Measurements from ENCODE around the gene WSB1. TPM values are rescaled to one million over a fixed set of nuclear protein-coding genes. Genes with fewer than 3 reads are reported as not detected.
"Not testable (repeated sequence)": the region's sequence is repeated elsewhere in the genome, so short reads cannot be mapped to it uniquely, and the experiment has no call there.

Gene WSB1, protein sequence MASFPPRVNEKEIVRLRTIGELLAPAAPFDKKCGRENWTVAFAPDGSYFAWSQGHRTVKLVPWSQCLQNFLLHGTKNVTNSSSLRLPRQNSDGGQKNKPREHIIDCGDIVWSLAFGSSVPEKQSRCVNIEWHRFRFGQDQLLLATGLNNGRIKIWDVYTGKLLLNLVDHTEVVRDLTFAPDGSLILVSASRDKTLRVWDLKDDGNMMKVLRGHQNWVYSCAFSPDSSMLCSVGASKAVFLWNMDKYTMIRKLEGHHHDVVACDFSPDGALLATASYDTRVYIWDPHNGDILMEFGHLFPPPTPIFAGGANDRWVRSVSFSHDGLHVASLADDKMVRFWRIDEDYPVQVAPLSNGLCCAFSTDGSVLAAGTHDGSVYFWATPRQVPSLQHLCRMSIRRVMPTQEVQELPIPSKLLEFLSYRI
- 10 to 100 TPM; 65.9 to 76.9 (median 73.2) TPM for total RNA-seq

DNA sequence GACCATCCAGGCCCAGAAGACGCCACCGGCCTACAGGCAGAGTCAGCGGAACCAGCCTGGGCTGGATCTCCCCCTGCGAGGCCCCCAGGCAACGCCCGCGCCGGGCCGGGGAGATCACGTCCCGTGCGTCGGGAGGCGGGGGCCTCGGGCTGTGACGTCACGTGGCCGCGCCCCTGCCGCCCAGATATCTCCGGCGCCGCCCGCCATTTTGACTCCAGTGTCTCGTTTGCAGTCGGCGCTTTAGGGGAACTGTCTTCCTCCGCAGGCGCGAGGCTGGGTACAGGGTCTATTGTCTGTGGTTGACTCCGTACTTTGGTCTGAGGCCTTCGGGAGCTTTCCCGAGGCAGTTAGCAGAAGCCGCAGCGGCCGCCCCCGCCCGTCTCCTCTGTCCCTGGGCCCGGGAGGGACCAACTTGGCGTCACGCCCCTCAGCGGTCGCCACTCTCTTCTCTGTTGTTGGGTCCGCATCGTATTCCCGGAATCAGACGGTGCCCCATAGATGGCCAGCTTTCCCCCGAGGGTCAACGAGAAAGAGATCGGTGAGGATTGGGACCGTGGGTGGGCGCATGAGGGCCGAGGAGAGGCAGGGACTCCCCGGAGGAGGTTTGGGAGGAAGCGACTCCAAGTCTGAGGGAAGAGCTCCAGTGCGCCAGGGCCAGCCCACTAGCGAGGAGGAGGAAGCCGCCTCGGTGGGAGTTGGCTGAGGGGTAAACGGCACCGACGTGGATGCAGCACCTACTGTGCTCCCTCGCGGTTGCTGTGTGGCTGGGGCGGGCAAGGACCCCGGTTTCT lies at the start of gene WSB1:
TSS of gene WSB1 (plus strand) at position 217 of the 791 bp plus-strand sequence. CDS start at position 499, 282 bp downstream.
- ATAC-seq: peak; percentile 91 to 92
- Mint-ChIP-seq H3K4me1 (ENCODE audit: low read depth) (peaks cover 38% of the 10 kb centered on the region), H3K9me3 (no peaks in the 10 kb centered on the region), H3K36me3 (ENCODE audit: insufficient read depth) (no peaks in the 10 kb centered on the region), H3K27me3 (ENCODE audit: low read depth) (no peaks in the 10 kb centered on the region), H3K4me3 (peak within 1 kb of the TSS; percentile 98)
- peak; percentile 90 for DNase-seq

DNA sequence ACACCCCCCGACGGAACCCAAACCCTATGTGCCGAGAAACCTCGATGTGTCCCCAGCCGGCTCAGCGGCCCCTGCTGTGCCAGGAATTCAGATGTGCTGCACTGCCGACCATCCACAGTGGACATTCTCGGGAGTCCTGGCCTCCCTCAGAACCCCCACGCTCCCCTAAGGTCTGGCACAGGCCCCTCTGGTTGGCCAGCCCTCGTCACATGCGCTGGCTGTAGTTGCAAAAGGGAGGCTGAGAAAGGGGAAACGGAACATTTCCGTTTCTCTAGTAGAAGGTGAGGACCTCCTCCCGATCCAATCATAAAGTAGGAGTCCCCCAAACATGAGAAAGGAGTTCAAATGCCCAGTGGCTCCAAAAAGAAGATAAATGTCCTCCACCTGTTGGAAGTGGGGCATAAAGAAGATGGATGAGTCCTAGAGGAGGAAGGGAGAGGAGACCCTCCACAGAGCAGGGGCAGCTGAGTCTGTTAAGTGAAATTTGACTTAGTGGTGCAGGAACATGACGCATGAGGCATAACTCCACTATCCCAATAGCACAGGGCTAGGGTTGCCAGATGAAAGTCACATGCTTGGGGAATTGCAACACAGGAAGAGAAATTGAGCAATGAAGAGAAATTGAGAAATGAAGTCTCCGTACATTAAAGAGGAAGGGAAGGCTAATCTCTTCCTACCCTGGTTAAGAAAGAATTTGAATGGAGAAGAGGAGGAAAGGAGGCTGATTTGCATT lies 49.3 kb upstream of the WSB1 start:
- ATAC-seq (no peak), DNase-seq (no peak)
- Mint-ChIP-seq H3K9me3 (no peaks in the 10 kb centered on the region), H3K36me3 (ENCODE audit: insufficient read depth) (no peaks in the 10 kb centered on the region), H3K4me1 (ENCODE audit: low read depth) (peaks cover 3% of the 10 kb centered on the region), H3K27me3 (ENCODE audit: low read depth) (peaks cover 4% of the 10 kb centered on the region), H3K4me3 (no peak overlapping the region)

GRCh38 chr17:27245230-27245696 lies 48.7 kb upstream of the WSB1 start:
- peaks cover 8% of the 10 kb centered on the region for H3K27me3 Mint-ChIP-seq (ENCODE audit: low read depth)
- H3K9me3 Mint-ChIP-seq: no peaks in the 10 kb centered on the region
- no peaks in the 10 kb centered on the region for H3K36me3 Mint-ChIP-seq (ENCODE audit: insufficient read depth)
- ATAC-seq (peak; percentile 58 to 73), DNase-seq (peak; percentile 30)
- peaks cover 3% of the 10 kb centered on the region for H3K4me1 Mint-ChIP-seq (ENCODE audit: low read depth)
- no peak overlapping the region for H3K4me3 Mint-ChIP-seq

DNA sequence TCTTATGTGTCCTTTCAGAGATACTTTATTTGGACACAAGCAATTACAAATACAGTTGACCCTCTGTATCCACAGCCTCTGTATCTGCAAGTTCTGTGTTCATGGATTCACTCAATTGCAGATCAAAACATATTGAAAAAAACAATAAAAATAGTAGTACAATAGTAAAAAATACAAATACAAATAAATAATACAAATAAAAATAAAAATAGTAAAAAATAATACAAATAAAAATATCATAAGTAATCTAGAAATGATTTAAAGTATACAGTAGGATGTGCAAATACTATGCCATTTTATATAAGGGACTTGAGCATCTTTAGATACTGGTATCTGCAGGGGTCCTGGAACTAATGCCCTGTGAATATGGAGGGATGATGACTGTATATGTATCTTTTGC lies 47.4 kb upstream of the WSB1 start:
- no peaks in the 10 kb centered on the region for H3K9me3 Mint-ChIP-seq
- DNase-seq: no peak
- H3K4me3 Mint-ChIP-seq: no peak overlapping the region
- no peaks in the 10 kb centered on the region for H3K36me3 Mint-ChIP-seq (ENCODE audit: insufficient read depth)
- no peak for ATAC-seq
- peaks cover 13% of the 10 kb centered on the region for H3K27me3 Mint-ChIP-seq (ENCODE audit: low read depth)
- peaks cover 3% of the 10 kb centered on the region for H3K4me1 Mint-ChIP-seq (ENCODE audit: low read depth)

- ATAC-seq: no peak
- peaks cover 3% of the 10 kb centered on the region for H3K4me1 Mint-ChIP-seq (ENCODE audit: low read depth)
- no peaks in the 10 kb centered on the region for H3K9me3 Mint-ChIP-seq
These were observed 46.6 kb upstream of the WSB1 start for GRCh38 chr17:27247071-27247957.

GRCh38 chr17:27247958-27248342 lies 46.0 kb upstream of the WSB1 start:
- ATAC-seq (no peak), DNase-seq (no peak)
- Mint-ChIP-seq H3K9me3 (no peaks in the 10 kb centered on the region), H3K36me3 (ENCODE audit: insufficient read depth) (no peaks in the 10 kb centered on the region), H3K4me1 (ENCODE audit: low read depth) (peaks cover 3% of the 10 kb centered on the region), H3K27me3 (ENCODE audit: low read depth) (peaks cover 16% of the 10 kb centered on the region), H3K4me3 (no peak overlapping the region)

More at GRCh38 chr17:27247071-27247957, 46.6 kb upstream of the WSB1 start:
- DNase-seq: no peak
- no peaks in the 10 kb centered on the region for H3K36me3 Mint-ChIP-seq (ENCODE audit: insufficient read depth)
- no peak overlapping the region for H3K4me3 Mint-ChIP-seq
- peaks cover 16% of the 10 kb centered on the region for H3K27me3 Mint-ChIP-seq (ENCODE audit: low read depth)

DNA sequence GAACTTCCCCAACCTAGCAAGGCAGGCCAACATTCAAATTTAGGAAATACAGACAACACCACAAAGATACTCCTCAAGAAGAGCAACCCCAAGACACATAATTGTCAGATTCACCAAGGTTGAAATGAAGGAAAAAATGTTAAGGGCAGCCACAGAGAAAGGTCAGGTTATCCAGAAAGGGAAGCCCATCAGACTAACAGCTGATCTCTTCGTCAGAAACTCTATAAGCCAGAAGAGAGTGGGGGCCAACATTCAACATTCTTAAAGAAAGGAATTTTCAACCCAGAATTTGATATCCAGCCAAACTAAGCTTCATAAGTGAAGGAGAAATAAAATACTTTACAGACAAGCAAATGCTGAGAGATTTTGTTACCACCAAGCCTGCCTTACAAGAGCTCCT lies 43.1 kb upstream of the WSB1 start:
- H3K4me1 Mint-ChIP-seq (ENCODE audit: low read depth); H3K9me3 Mint-ChIP-seq; DNase-seq; H3K36me3 Mint-ChIP-seq (ENCODE audit: insufficient read depth); H3K4me3 Mint-ChIP-seq; ATAC-seq: not testable (repeated sequence)
- peaks cover 16% of the 10 kb centered on the region for H3K27me3 Mint-ChIP-seq (ENCODE audit: low read depth)

- not testable (repeated sequence) for ATAC-seq; H3K36me3 Mint-ChIP-seq (ENCODE audit: insufficient read depth); H3K4me1 Mint-ChIP-seq (ENCODE audit: low read depth)
These were observed 39.1 kb upstream of the WSB1 start for GRCh38 chr17:27254802-27255201.

DNA sequence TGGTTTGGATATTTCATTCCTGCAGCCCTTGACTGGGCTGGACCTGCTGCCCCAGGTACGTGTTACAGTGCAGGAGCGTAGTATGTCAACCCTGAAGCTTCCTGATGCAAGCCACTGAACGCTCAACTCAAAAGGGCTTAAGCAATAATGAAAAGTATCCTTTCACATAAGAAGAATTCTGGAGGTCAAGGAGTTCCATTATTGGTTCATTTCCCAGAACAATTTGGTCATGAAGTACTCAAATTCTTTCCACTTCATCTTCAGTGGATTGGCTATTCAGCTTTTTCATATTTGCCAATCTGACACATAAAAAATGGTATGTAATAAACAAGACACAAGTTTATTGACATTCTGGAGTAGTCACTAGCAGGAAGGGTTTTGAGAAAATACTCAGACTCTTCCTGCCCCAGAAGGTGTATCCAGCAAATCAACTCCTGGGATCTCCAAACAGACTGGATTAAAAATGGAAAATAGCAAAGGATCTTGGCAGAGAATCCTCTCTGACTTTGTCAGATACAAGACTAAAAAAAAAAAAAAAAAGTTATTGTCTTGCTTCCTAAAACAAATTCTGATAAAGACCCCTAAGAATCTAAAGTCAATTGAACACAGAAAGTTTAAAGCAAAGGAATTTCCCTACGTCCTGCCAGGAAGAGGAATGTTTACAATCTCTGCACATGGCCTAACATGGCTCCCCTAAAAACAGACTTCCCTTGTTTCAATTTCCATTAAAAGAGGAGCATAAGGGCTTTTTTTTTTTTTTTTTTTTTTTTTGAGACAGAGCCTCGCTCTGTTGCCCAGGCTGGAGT lies 37.5 kb upstream of the WSB1 start:
- Mint-ChIP-seq H3K36me3 (ENCODE audit: insufficient read depth) (no peaks in the 10 kb centered on the region), H3K4me3 (no peak overlapping the region), H3K9me3 (no peaks in the 10 kb centered on the region), H3K4me1 (ENCODE audit: low read depth) (no peaks in the 10 kb centered on the region), H3K27me3 (ENCODE audit: low read depth) (peaks cover 4% of the 10 kb centered on the region)
- no peak for DNase-seq
- ATAC-seq: no peak

More at GRCh38 chr17:27254802-27255201, 39.1 kb upstream of the WSB1 start:
- peaks cover 12% of the 10 kb centered on the region for H3K27me3 Mint-ChIP-seq (ENCODE audit: low read depth)
- not testable (repeated sequence) for DNase-seq, H3K9me3 Mint-ChIP-seq, H3K4me3 Mint-ChIP-seq

- no peak overlapping the region for H3K4me3 Mint-ChIP-seq
- H3K36me3 Mint-ChIP-seq (ENCODE audit: insufficient read depth): no peaks in the 10 kb centered on the region
- DNase-seq (no peak), ATAC-seq (no peak)
- no peaks in the 10 kb centered on the region for H3K4me1 Mint-ChIP-seq (ENCODE audit: low read depth)
- peaks cover 3% of the 10 kb centered on the region for H3K27me3 Mint-ChIP-seq (ENCODE audit: low read depth)
- no peaks in the 10 kb centered on the region for H3K9me3 Mint-ChIP-seq
These were observed 36.9 kb upstream of the WSB1 start for GRCh38 chr17:27257031-27257357.

GRCh38 chr17:27259356-27259755 lies 34.6 kb upstream of the WSB1 start:
- DNase-seq: no peak
- Mint-ChIP-seq H3K27me3 (ENCODE audit: low read depth) (peaks cover 1% of the 10 kb centered on the region), H3K36me3 (ENCODE audit: insufficient read depth) (no peaks in the 10 kb centered on the region), H3K4me3 (no peak overlapping the region), H3K4me1 (ENCODE audit: low read depth) (no peaks in the 10 kb centered on the region), H3K9me3 (no peaks in the 10 kb centered on the region)
- ATAC-seq: no peak

DNA sequence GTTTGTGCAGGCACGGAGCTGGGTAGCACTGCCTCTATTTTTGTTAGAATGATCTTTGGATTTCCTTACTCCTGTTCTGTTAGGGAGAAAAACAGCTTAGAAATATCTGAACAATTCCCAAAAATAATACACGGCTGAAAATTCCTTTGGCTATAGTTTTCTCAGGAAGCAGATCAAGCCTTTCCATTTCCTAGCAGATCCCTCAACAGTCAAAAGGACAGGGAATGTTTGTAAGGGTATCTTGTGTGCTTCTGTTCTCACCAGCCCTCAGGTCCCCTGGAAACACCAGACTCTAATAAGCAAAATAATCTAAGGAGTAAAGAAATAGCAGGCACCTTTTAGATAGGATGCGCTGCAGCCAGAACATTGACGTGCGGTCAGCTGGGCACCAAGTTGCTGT lies 30.5 kb upstream of the WSB1 start:
- no peak overlapping the region for H3K4me3 Mint-ChIP-seq
- DNase-seq (no peak), ATAC-seq (no peak)
- H3K9me3 Mint-ChIP-seq: no peaks in the 10 kb centered on the region
- no peaks in the 10 kb centered on the region for H3K4me1 Mint-ChIP-seq (ENCODE audit: low read depth)
- H3K27me3 Mint-ChIP-seq (ENCODE audit: low read depth): peaks cover 3% of the 10 kb centered on the region
- H3K36me3 Mint-ChIP-seq (ENCODE audit: insufficient read depth): no peaks in the 10 kb centered on the region
